ENCODE results near the gene RNF220. TPM values are rescaled to one million over a fixed set of nuclear protein-coding genes. Genes with fewer than 3 reads are reported as not detected.

Gene RNF220
- polyA plus RNA-seq, 1 donor, result 83.4 TPM

GRCh38 chr1:44542420-44543063, 137.5 kb downstream of the RNF220 start:
- peaks cover 8% of the 10 kb centered on the region for H3K4me1 ChIP-seq (ENCODE audit: control insufficient read depth, insufficient read depth, low read length)
- H3K36me3 ChIP-seq (ENCODE audit: control insufficient read depth, insufficient read depth, low read length), result no peaks in the 10 kb centered on the region
- H3K27ac ChIP-seq (ENCODE audit: low read length), result no peak overlapping the region
- no peak for DNase-seq
- H3K4me3 ChIP-seq (ENCODE audit: low read length), result no peak overlapping the region
- H3K27me3 ChIP-seq (ENCODE audit: control insufficient read depth, insufficient read depth, low read length), result peaks cover 8% of the 10 kb centered on the region
- no peaks in the 10 kb centered on the region for H3K9me3 ChIP-seq (ENCODE audit: control insufficient read depth, low read depth, low read length)
- WGBS (ENCODE audit: insufficient coverage, low lambda C conversion rate), result no CpG with 5 or more reads among the region's 14 CpGs

- Histone ChIP-seq H3K27me3 (ENCODE audit: control insufficient read depth, insufficient read depth, low read length) (peaks cover 8% of the 10 kb centered on the region), H3K9me3 (ENCODE audit: control insufficient read depth, low read depth, low read length) (no peaks in the 10 kb centered on the region), H3K36me3 (ENCODE audit: control insufficient read depth, insufficient read depth, low read length) (no peaks in the 10 kb centered on the region), H3K27ac (ENCODE audit: low read length) (no peak overlapping the region), H3K4me3 (ENCODE audit: low read length) (no peak overlapping the region), H3K4me1 (ENCODE audit: control insufficient read depth, insufficient read depth, low read length) (peaks cover 4% of the 10 kb centered on the region)
- DNase-seq, result no peak
- 20% methylated on average over 1 of the region's 15 CpGs for WGBS (ENCODE audit: insufficient coverage, low lambda C conversion rate)
Observed at GRCh38 chr1:44543064-44543744, 138.1 kb downstream of the RNF220 start.

- Histone ChIP-seq H3K27me3 (ENCODE audit: control insufficient read depth, insufficient read depth, low read length) (peaks cover 8% of the 10 kb centered on the region), H3K36me3 (ENCODE audit: control insufficient read depth, insufficient read depth, low read length) (no peaks in the 10 kb centered on the region), H3K4me1 (ENCODE audit: control insufficient read depth, insufficient read depth, low read length) (no peaks in the 10 kb centered on the region), H3K9me3 (ENCODE audit: control insufficient read depth, low read depth, low read length) (no peaks in the 10 kb centered on the region), H3K27ac (ENCODE audit: low read length) (no peak overlapping the region), H3K4me3 (ENCODE audit: low read length) (no peak overlapping the region)
- DNase-seq, result no peak
- no CpG with 5 or more reads among the region's 7 CpGs for WGBS (ENCODE audit: insufficient coverage, low lambda C conversion rate)
Observed at GRCh38 chr1:44543786-44544185, 138.7 kb downstream of the RNF220 start.

- WGBS (ENCODE audit: insufficient coverage, low lambda C conversion rate), result 87% methylated on average over 4 of the region's 9 CpGs
- H3K27ac ChIP-seq (ENCODE audit: low read length), result no peak overlapping the region
- H3K4me1 ChIP-seq (ENCODE audit: control insufficient read depth, insufficient read depth, low read length), result no peaks in the 10 kb centered on the region
- H3K9me3 ChIP-seq (ENCODE audit: control insufficient read depth, low read depth, low read length), result no peaks in the 10 kb centered on the region
- H3K27me3 ChIP-seq (ENCODE audit: control insufficient read depth, insufficient read depth, low read length), result peaks cover 8% of the 10 kb centered on the region
- no peak overlapping the region for H3K4me3 ChIP-seq (ENCODE audit: low read length)
- no peaks in the 10 kb centered on the region for H3K36me3 ChIP-seq (ENCODE audit: control insufficient read depth, insufficient read depth, low read length)
- DNase-seq, result no peak
Observed at GRCh38 chr1:44544960-44545359, 139.9 kb downstream of the RNF220 start.

- Histone ChIP-seq H3K4me1 (ENCODE audit: control insufficient read depth, insufficient read depth, low read length) (no peaks in the 10 kb centered on the region), H3K9me3 (ENCODE audit: control insufficient read depth, low read depth, low read length) (no peaks in the 10 kb centered on the region), H3K27me3 (ENCODE audit: control insufficient read depth, insufficient read depth, low read length) (peaks cover 8% of the 10 kb centered on the region), H3K27ac (ENCODE audit: low read length) (no peak overlapping the region), H3K36me3 (ENCODE audit: control insufficient read depth, insufficient read depth, low read length) (no peaks in the 10 kb centered on the region), H3K4me3 (ENCODE audit: low read length) (no peak overlapping the region)
- no peak for DNase-seq
- no CpG with 5 or more reads among the region's 6 CpGs for WGBS (ENCODE audit: insufficient coverage, low lambda C conversion rate)
Observed at GRCh38 chr1:44545961-44546360, 140.9 kb downstream of the RNF220 start.

GRCh38 chr1:44546403-44547053, 141.5 kb downstream of the RNF220 start:
- DNase-seq, result no peak
- WGBS (ENCODE audit: insufficient coverage, low lambda C conversion rate), result no CpG with 5 or more reads among the region's 10 CpGs
- no peak overlapping the region for H3K4me3 ChIP-seq (ENCODE audit: low read length)

GRCh38 chr1:44547361-44547760, 142.3 kb downstream of the RNF220 start:
- no peaks in the 10 kb centered on the region for H3K4me1 ChIP-seq (ENCODE audit: control insufficient read depth, insufficient read depth, low read length)
- H3K27ac ChIP-seq (ENCODE audit: low read length), result no peak overlapping the region
- H3K36me3 ChIP-seq (ENCODE audit: control insufficient read depth, insufficient read depth, low read length), result no peaks in the 10 kb centered on the region
- no peaks in the 10 kb centered on the region for H3K9me3 ChIP-seq (ENCODE audit: control insufficient read depth, low read depth, low read length)
- peak in 1 of 2 donors; percentile 9 for DNase-seq
- WGBS (ENCODE audit: insufficient coverage, low lambda C conversion rate), result 72% methylated on average over 4 of the region's 6 CpGs
- no peak overlapping the region for H3K4me3 ChIP-seq (ENCODE audit: low read length)
- H3K27me3 ChIP-seq (ENCODE audit: control insufficient read depth, insufficient read depth, low read length), result peaks cover 8% of the 10 kb centered on the region

More at GRCh38 chr1:44546403-44547053, 141.5 kb downstream of the RNF220 start:
- no peaks in the 10 kb centered on the region for H3K4me1 ChIP-seq (ENCODE audit: control insufficient read depth, insufficient read depth, low read length)
- H3K27ac ChIP-seq (ENCODE audit: low read length), result no peak overlapping the region
- no peaks in the 10 kb centered on the region for H3K36me3 ChIP-seq (ENCODE audit: control insufficient read depth, insufficient read depth, low read length)
- H3K9me3 ChIP-seq (ENCODE audit: control insufficient read depth, low read depth, low read length), result no peaks in the 10 kb centered on the region
- peaks cover 8% of the 10 kb centered on the region for H3K27me3 ChIP-seq (ENCODE audit: control insufficient read depth, insufficient read depth, low read length)

- Histone ChIP-seq H3K27ac (ENCODE audit: low read length) (no peak overlapping the region), H3K27me3 (ENCODE audit: control insufficient read depth, insufficient read depth, low read length) (peaks cover 4% of the 10 kb centered on the region)
- 76% methylated on average over 5 of the region's 8 CpGs for WGBS (ENCODE audit: insufficient coverage, low lambda C conversion rate)
Observed at GRCh38 chr1:44547837-44548236, 142.8 kb downstream of the RNF220 start.

GRCh38 chr1:44549510-44549909, 144.5 kb downstream of the RNF220 start:
- H3K27me3 ChIP-seq (ENCODE audit: control insufficient read depth, insufficient read depth, low read length), result no peaks in the 10 kb centered on the region
- no peaks in the 10 kb centered on the region for H3K9me3 ChIP-seq (ENCODE audit: control insufficient read depth, low read depth, low read length)
- H3K4me3 ChIP-seq (ENCODE audit: low read length), result no peak overlapping the region
- H3K27ac ChIP-seq (ENCODE audit: low read length), result no peak overlapping the region
- WGBS (ENCODE audit: insufficient coverage, low lambda C conversion rate), result no CpG with 5 or more reads among the region's 5 CpGs
- DNase-seq, result no peak
- no peaks in the 10 kb centered on the region for H3K36me3 ChIP-seq (ENCODE audit: control insufficient read depth, insufficient read depth, low read length)
- no peaks in the 10 kb centered on the region for H3K4me1 ChIP-seq (ENCODE audit: control insufficient read depth, insufficient read depth, low read length)

More at GRCh38 chr1:44547837-44548236, 142.8 kb downstream of the RNF220 start:
- no peak for DNase-seq
- no peaks in the 10 kb centered on the region for H3K9me3 ChIP-seq (ENCODE audit: control insufficient read depth, low read depth, low read length)
- no peaks in the 10 kb centered on the region for H3K36me3 ChIP-seq (ENCODE audit: control insufficient read depth, insufficient read depth, low read length)
- H3K4me3 ChIP-seq (ENCODE audit: low read length), result no peak overlapping the region
- no peaks in the 10 kb centered on the region for H3K4me1 ChIP-seq (ENCODE audit: control insufficient read depth, insufficient read depth, low read length)

- Histone ChIP-seq H3K27me3 (ENCODE audit: control insufficient read depth, insufficient read depth, low read length) (peaks cover 4% of the 10 kb centered on the region), H3K36me3 (ENCODE audit: control insufficient read depth, insufficient read depth, low read length) (no peaks in the 10 kb centered on the region), H3K27ac (ENCODE audit: low read length) (no peak overlapping the region), H3K4me3 (ENCODE audit: low read length) (no peak overlapping the region), H3K4me1 (ENCODE audit: control insufficient read depth, insufficient read depth, low read length) (no peaks in the 10 kb centered on the region), H3K9me3 (ENCODE audit: control insufficient read depth, low read depth, low read length) (no peaks in the 10 kb centered on the region)
- no CpG with 5 or more reads among the region's 3 CpGs for WGBS (ENCODE audit: insufficient coverage, low lambda C conversion rate)
- DNase-seq, result no peak
Observed at GRCh38 chr1:44553127-44553758, 148.2 kb downstream of the RNF220 start.

Data from large intestine (tissue), 3 donors.